CD4-positive, CD25-positive, alpha-beta regulatory T cell (primary cell): ENCODE results near the gene NF1. TPM values are rescaled to one million over a fixed set of nuclear protein-coding genes. Genes with fewer than 3 reads are reported as not detected.
"Not testable (repeated sequence)": the region's sequence is repeated elsewhere in the genome, so short reads cannot be mapped to it uniquely, and the experiment has no call there.

Source experiments
- ATAC-seq, 2 donors: fragments of 150-1000 bp; cut with Tn5 transposase; one replicate each; pipeline ENCODE4 v1.10.0; 2021; ENCODE audit warnings: low read depth in 2 of 2, moderate number of reproducible peaks in 2 of 2, moderate library complexity in 1 of 2
- DNase-seq, 3 donors: peaks; one replicate each; pipeline versions ENCODE4 v3.0.0 to v3.0.0-alpha.2; 2012 to 2022; ENCODE audit warnings: mixed read lengths in 1 of 3
- H3K27ac ChIP-seq: one replicate; pipeline ENCODE4 v1.7.0; 2013; ENCODE audit warnings: mild to moderate bottlenecking, low read length; ENCODE audit not compliant: insufficient read depth, poor library complexity, severe bottlenecking
- H3K27me3 ChIP-seq: one replicate; pipeline ENCODE4 v1.7.0; 2013; ENCODE audit warnings: low read length; ENCODE audit not compliant: control insufficient read depth, insufficient read depth
- H3K36me3 ChIP-seq: one replicate; pipeline ENCODE4 v1.7.0; 2013; ENCODE audit warnings: mild to moderate bottlenecking, low read length, moderate library complexity; ENCODE audit not compliant: control insufficient read depth, insufficient read depth
- H3K4me1 ChIP-seq: 2 replicates; pipeline ENCODE4 v1.7.0; 2013; ENCODE audit warnings: mild to moderate bottlenecking, low read length; ENCODE audit not compliant: insufficient read depth, control insufficient read depth, poor library complexity, severe bottlenecking
- H3K4me3 ChIP-seq: one replicate; pipeline ENCODE4 v1.7.0; 2013; ENCODE audit warnings: low read depth, mild to moderate bottlenecking, low read length, moderate library complexity
- H3K9me3 ChIP-seq, 2 experiments: 1 replicate in 1 of 2; 2 replicates in 1 of 2; pipeline ENCODE4 v1.7.0; 2013; ENCODE audit warnings: low read length in 2 of 2, mild to moderate bottlenecking in 1 of 2, moderate library complexity in 1 of 2; ENCODE audit not compliant: control insufficient read depth in 2 of 2
- H3K27ac Mint-ChIP-seq, 3 donors: one replicate each; pipeline ENCODE4 v1.8.0; 2020 to 2022; ENCODE audit warnings: mild to moderate bottlenecking in 3 of 3, mixed read lengths in 3 of 3, moderate library complexity in 2 of 3
- H3K27me3 Mint-ChIP-seq: one replicate; pipeline ENCODE4 v1.8.0; 2022; ENCODE audit warnings: mild to moderate bottlenecking, mixed read lengths
- H3K36me3 Mint-ChIP-seq: one replicate; pipeline ENCODE4 v1.8.0; 2020; ENCODE audit warnings: mixed read lengths
- H3K4me1 Mint-ChIP-seq, 4 donors: one replicate each; pipeline ENCODE4 v1.8.0; 2020 to 2022; ENCODE audit warnings: mixed read lengths in 4 of 4, mild to moderate bottlenecking in 1 of 4
- H3K4me3 Mint-ChIP-seq, 4 donors: one replicate each; pipeline ENCODE4 v1.8.0; 2020 to 2022; ENCODE audit warnings: mild to moderate bottlenecking in 4 of 4, mixed read lengths in 4 of 4, moderate library complexity in 3 of 4
- H3K9me3 Mint-ChIP-seq, 7 donors: one replicate each; pipeline ENCODE4 v1.8.0; 2020 to 2022; ENCODE audit warnings: mixed read lengths in 7 of 7, mild to moderate bottlenecking in 3 of 7, moderate library complexity in 2 of 7
- polyA plus RNA-seq, 4 donors: library from polyadenylated mRNA; unstranded; fragments of 300-500 nt; fragmentation: Illumina TruSeq; gene quantifications; one replicate each; pipeline ENCODE4 v1.2.3, GENCODE V29; 2021
- total RNA-seq: library from RNA; stranded (reverse); gene quantifications from one replicate; pipeline ENCODE4 v1.2.3, GENCODE V29; 2022

Gene NF1
- total and polyA plus RNA-seq, 5 donors from 2014 or later, result 19.7 to 47.3 (median 40.8) TPM

DNA sequence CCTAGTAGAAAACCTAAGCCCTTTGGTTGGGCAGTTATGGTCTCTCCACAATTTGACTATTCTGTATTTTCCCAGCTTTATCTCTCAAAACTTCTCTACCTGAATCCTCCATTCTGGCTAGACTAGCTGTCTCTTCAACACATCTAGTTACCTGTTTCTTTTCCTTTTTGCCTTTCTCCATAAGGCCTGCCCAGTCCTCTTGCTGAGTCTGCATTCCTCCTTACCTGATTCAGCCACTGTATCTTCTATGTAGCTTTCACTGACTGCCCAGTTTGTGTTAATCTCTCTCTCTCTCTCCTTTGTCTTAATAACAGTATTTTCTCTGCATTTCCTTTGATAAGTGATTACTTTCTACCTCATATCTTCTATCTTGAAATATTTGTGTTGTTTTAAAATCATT is 228.8 kb downstream of the NF1 start:
- Mint-ChIP-seq H3K27ac (peak overlapping the region; percentile 7 to 83 (median 12)), H3K4me3 (peak overlapping the region in 2 of 4 donors; percentile 51 to 82), H3K4me1 (peaks cover 11 to 37% (median 25%) of the 10 kb centered on the region in 4 donors), H3K27me3 (peaks cover 5% of the 10 kb centered on the region), H3K9me3 (peaks cover 0 to 1% (median 0%) of the 10 kb centered on the region in 7 donors), H3K36me3 (peaks cover 23% of the 10 kb centered on the region)
- Histone ChIP-seq H3K36me3 (peaks cover 21% of the 10 kb centered on the region), H3K27ac (peak overlapping the region; percentile 92), H3K4me3 (no peak overlapping the region), H3K9me3 (no peaks in the 10 kb centered on the region), H3K4me1 (peaks cover 24% of the 10 kb centered on the region), H3K27me3 (no peaks in the 10 kb centered on the region)
- DNase-seq (no peak), ATAC-seq (no peak)

DNA sequence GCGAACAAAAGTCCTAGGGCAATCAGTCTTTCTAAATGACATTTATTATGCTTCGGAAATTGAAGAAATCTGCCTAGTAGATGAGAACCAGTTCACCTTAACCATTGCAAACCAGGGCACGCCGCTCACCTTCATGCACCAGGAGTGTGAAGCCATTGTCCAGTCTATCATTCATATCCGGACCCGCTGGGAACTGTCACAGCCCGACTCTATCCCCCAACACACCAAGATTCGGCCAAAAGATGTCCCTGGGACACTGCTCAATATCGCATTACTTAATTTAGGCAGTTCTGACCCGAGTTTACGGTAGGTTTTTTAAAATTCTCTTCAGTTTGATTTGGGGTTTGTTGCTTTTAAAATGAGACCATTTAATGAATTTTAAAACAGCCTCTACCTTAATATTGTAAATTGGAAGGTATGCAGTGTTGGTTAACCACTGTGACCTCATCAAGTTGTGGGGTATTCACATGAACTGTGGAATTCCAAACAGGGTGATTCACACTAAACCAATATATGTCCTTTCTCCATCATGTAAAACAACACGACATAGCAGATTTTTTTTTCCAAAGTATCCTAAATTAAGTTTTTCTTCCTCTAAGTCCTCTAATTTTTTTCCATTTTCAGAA is 232.9 kb downstream of the NF1 start:
- Histone ChIP-seq H3K4me3 (no peak overlapping the region), H3K9me3 (no peaks in the 10 kb centered on the region), H3K36me3 (peaks cover 41% of the 10 kb centered on the region), H3K27me3 (no peaks in the 10 kb centered on the region), H3K4me1 (peaks cover 2% of the 10 kb centered on the region), H3K27ac (no peak overlapping the region)
- Mint-ChIP-seq H3K9me3 (peaks cover 0 to 1% (median 0%) of the 10 kb centered on the region in 7 donors), H3K27me3 (no peaks in the 10 kb centered on the region), H3K36me3 (peaks cover 33% of the 10 kb centered on the region), H3K27ac (no peak overlapping the region), H3K4me1 (peaks cover 10 to 31% (median 23%) of the 10 kb centered on the region in 4 donors), H3K4me3 (no peak overlapping the region)
- DNase-seq, result no peak
- no peak for ATAC-seq

DNA sequence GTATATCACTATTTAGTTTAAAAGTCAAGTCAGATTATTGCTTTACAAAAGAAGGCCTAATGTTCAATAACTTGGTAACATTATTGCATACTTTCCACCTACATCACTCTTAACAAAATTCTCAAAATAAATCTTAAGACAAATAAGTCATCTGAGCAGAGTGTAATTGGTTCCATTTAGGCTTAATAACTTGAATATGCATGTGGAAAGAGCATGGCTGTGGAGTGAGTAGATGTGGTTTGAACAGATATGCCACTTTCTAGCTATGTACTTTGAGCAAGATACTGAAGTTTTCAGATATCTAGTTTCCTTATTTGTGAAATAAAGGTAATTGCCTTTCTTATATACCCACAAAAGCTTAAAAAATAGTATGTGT is 233.4 kb downstream of the NF1 start:
- no peak overlapping the region for H3K27ac Mint-ChIP-seq
- ATAC-seq (no peak), DNase-seq (no peak)
- H3K9me3 ChIP-seq, result no peaks in the 10 kb centered on the region
- no peaks in the 10 kb centered on the region for H3K27me3 ChIP-seq
- H3K27me3 Mint-ChIP-seq, result no peaks in the 10 kb centered on the region
- H3K4me1 ChIP-seq, result no peaks in the 10 kb centered on the region
- no peak overlapping the region for H3K27ac ChIP-seq
- H3K4me1 Mint-ChIP-seq, result peaks cover 7 to 31% (median 21%) of the 10 kb centered on the region in 4 donors
- H3K36me3 ChIP-seq, result peaks cover 41% of the 10 kb centered on the region
- H3K4me3 ChIP-seq, result no peak overlapping the region
- peaks cover 0 to 1% (median 0%) of the 10 kb centered on the region in 7 donors for H3K9me3 Mint-ChIP-seq
- H3K36me3 Mint-ChIP-seq, result peaks cover 33% of the 10 kb centered on the region
- H3K4me3 Mint-ChIP-seq, result no peak overlapping the region

DNA sequence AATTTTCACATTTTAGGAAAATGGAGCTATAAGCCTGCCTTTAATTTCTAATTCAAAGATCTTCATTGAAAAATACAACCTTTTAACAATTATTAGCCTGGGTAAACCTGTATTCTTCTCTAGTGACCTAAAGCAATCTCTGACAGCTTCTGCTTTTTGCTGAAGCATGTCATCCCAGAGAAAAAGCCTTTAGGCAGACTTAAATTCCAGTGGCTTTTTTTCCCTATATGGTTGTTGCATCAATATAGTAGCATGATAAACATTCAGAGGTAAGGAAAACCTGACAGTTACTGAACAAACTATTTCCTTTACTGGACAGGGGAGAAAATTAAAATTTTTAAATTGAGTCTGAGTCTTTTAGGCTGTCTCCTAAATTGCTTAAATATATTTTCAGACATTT is 234.4 kb downstream of the NF1 start:
- DNase-seq, result no peak
- no peak overlapping the region for H3K4me3 ChIP-seq
- no peak overlapping the region for H3K27ac ChIP-seq
- Mint-ChIP-seq H3K4me3 (no peak overlapping the region), H3K27ac (no peak overlapping the region), H3K4me1 (peaks cover 2 to 24% (median 14%) of the 10 kb centered on the region in 4 donors), H3K9me3 (no peaks in the 10 kb centered on the region), H3K36me3 (peaks cover 36% of the 10 kb centered on the region), H3K27me3 (no peaks in the 10 kb centered on the region)
- no peaks in the 10 kb centered on the region for H3K9me3 ChIP-seq
- peaks cover 43% of the 10 kb centered on the region for H3K36me3 ChIP-seq
- ATAC-seq, result no peak
- H3K27me3 ChIP-seq, result no peaks in the 10 kb centered on the region
- no peaks in the 10 kb centered on the region for H3K4me1 ChIP-seq

DNA sequence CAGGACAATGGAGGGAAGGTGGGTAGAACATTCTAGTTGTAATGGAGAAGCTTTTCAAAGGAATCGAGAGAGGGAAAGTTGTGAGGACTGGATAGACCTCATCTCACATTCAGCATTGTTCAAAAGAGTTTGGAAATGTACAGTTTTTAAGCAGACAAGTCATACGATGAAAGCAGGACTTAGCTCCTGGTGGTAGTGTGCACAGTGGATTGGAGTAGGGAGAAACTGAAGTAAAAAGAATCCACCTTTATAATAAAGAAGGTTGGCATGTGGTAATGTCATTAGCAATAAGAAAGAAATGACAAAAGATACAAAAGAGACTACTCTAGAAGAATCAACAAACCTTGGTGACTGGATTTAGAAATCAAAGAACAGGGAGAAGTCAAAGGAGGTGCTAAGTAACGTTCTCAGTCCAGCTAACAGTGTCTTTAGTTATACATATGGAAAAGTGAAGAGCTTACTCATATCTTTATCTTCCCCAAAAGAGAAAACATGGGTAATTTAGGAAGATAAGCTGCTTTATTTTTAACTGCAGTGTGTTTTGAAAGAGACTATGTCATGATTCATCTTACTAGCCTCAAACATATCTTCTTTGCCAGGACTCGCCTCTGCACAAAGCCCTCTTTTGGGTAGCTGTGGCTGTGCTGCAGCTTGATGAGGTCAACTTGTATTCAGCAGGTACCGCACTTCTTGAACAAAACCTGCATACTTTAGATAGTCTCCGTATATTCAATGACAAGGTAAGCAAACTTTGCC is 245.3 kb downstream of the NF1 start:
- Histone ChIP-seq H3K27me3 (no peaks in the 10 kb centered on the region), H3K9me3 (no peaks in the 10 kb centered on the region), H3K36me3 (peaks cover 87% of the 10 kb centered on the region), H3K4me3 (no peak overlapping the region), H3K4me1 (no peaks in the 10 kb centered on the region), H3K27ac (no peak overlapping the region)
- peaks cover 0 to 5% (median under 1%) of the 10 kb centered on the region in 4 donors for H3K4me1 Mint-ChIP-seq
- no peak for DNase-seq
- no peak for ATAC-seq
- H3K4me3 Mint-ChIP-seq, result no peak overlapping the region
- H3K9me3 Mint-ChIP-seq, result peaks cover 0 to 1% (median 0%) of the 10 kb centered on the region in 7 donors
- H3K27me3 Mint-ChIP-seq, result no peaks in the 10 kb centered on the region
- H3K27ac Mint-ChIP-seq, result peak overlapping the region in 1 of 3 donors; percentile 2
- peaks cover 34% of the 10 kb centered on the region for H3K36me3 Mint-ChIP-seq

DNA sequence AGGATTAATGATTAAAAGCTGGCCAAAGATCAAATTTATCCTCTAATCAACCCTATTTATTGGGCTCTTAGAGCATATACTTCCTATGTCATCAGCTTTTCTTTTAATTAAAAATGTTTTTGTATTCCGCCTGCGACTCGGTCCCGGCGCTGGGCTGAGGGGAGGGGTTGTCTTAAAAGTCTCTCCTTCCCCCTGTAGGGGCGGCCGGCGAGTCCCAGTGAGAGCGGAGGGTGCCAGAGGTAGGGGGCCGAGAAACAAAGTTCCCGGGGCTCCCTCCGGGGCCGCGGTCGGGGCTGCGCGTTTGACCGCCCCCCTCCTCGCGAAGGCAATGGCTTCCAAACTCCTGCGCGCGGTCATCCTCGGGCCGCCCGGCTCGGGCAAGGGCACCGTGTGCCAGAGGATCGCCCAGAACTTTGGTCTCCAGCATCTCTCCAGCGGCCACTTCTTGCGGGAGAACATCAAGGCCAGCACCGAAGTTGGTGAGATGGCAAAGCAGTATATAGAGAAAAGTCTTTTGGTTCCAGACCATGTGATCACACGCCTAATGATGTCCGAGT is 250.5 kb downstream of the NF1 start:
- not testable (repeated sequence) for ATAC-seq

DNA sequence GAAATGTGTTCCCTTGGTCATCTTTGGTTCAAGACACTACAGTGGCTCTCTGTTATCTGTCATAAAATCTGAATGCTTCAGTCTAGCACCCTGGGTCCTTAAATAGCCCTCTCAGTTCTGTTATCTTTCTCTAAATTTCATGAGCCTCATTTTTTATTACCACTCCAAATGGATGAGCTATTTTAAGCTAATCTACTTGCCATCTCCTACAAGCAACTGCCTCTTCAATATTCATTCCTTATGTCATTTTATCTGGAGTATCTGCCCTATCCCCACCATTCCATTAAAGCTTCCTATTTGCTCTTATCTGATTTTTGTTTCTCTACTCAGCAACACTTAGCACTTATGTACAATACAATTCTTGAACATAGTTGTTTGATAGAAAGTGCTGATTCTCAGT is 254.7 kb downstream of the NF1 start:
- Mint-ChIP-seq H3K27me3 (no peaks in the 10 kb centered on the region), H3K36me3 (peaks cover 30% of the 10 kb centered on the region), H3K4me1 (no peaks in the 10 kb centered on the region), H3K4me3 (no peak overlapping the region), H3K27ac (no peak overlapping the region), H3K9me3 (no peaks in the 10 kb centered on the region)
- Histone ChIP-seq H3K4me3 (no peak overlapping the region), H3K27me3 (no peaks in the 10 kb centered on the region), H3K27ac (no peak overlapping the region), H3K4me1 (no peaks in the 10 kb centered on the region), H3K9me3 (no peaks in the 10 kb centered on the region), H3K36me3 (peaks cover 50% of the 10 kb centered on the region)
- DNase-seq (no peak), ATAC-seq (no peak)

More for the DNA sequence above, 250.5 kb downstream of the NF1 start:
- peaks cover 58% of the 10 kb centered on the region for H3K36me3 ChIP-seq
- H3K27ac Mint-ChIP-seq, H3K9me3 Mint-ChIP-seq, H3K4me3 ChIP-seq, H3K9me3 ChIP-seq, H3K4me1 Mint-ChIP-seq, DNase-seq, H3K4me1 ChIP-seq, H3K4me3 Mint-ChIP-seq, H3K27ac ChIP-seq, H3K27me3 Mint-ChIP-seq, H3K27me3 ChIP-seq: not testable (repeated sequence)
- H3K36me3 Mint-ChIP-seq, result peaks cover 28% of the 10 kb centered on the region
